ENCODE results near the gene GALNS. TPM values are rescaled to one million over a fixed set of nuclear protein-coding genes. Genes with fewer than 3 reads are reported as not detected.

GALNS gene
- total and polyA plus RNA-seq, 12 donors, result 12.6 to 63.1 (median 36.2) TPM

- Histone ChIP-seq H3K27ac (peak overlapping the region in 3 of 5 donors; percentile 13 to 86 (median 65)), H3K36me3 (replicated peaks in 1 of 2) (no peaks in the 10 kb centered on the region), H3K4me1 (replicated peaks in 1 of 2) (peaks cover 12 to 48% of the 10 kb centered on the region in 2 donors), H3K4me3 (no peak overlapping the region), H3K27me3 (no peaks in the 10 kb centered on the region), H3K9me3 (replicated peaks in 1 of 3) (no peaks in the 10 kb centered on the region)
- peak in 5 of 7 donors; percentile 40 to 67 (median 53) for DNase-seq
- intact Hi-C loops (cut with DNase I), result no loop called here
- 54 to 71% (median 67%) methylated on average over 14 to 24 of the region's 24 CpGs for WGBS, 4 donors
- TF ChIP-seq CTCF (IDR thresholded peaks at IDR 0.05), result no peak
- no peak for TF ChIP-seq POLR2A (IDR thresholded peaks at IDR 0.05)
Measured at GRCh38 chr16:88768071-88768783, 88.5 kb downstream of the GALNS start.

- Histone ChIP-seq H3K4me1 (replicated peaks in 1 of 2) (peaks cover 12 to 46% of the 10 kb centered on the region in 2 donors), H3K4me3 (no peak overlapping the region), H3K36me3 (replicated peaks in 1 of 2) (no peaks in the 10 kb centered on the region), H3K27ac (peak overlapping the region in 4 of 5 donors; percentile 13 to 86 (median 42)), H3K27me3 (no peaks in the 10 kb centered on the region), H3K9me3 (replicated peaks in 1 of 3) (no peaks in the 10 kb centered on the region)
- 67 to 78% (median 76%) methylated on average over 7 to 12 of the region's 12 CpGs for WGBS, 4 donors
- DNase-seq, result no peak
- TF ChIP-seq CTCF (IDR thresholded peaks at IDR 0.05), result no peak
- no peak for TF ChIP-seq POLR2A (IDR thresholded peaks at IDR 0.05)
- intact Hi-C loops (cut with DNase I), result no loop called here
Measured at GRCh38 chr16:88767546-88768070, 89.1 kb downstream of the GALNS start.

GRCh38 chr16:88766975-88767374 is 89.8 kb downstream of the GALNS start:
- no peaks in the 10 kb centered on the region for H3K27me3 ChIP-seq
- DNase-seq, result no peak
- no peaks in the 10 kb centered on the region for H3K9me3 ChIP-seq (replicated peaks in 1 of 3)
- 77 to 84% (median 78%) methylated on average over 11 of the region's 11 CpGs for WGBS, 4 donors
- intact Hi-C loops (cut with DNase I), result no loop called here
- H3K4me3 ChIP-seq, result no peak overlapping the region
- peaks cover 12 to 42% of the 10 kb centered on the region in 2 donors for H3K4me1 ChIP-seq (replicated peaks in 1 of 2)
- TF ChIP-seq POLR2A (IDR thresholded peaks at IDR 0.05) (no peak), CTCF (IDR thresholded peaks at IDR 0.05) (no peak)
- H3K27ac ChIP-seq, result peak overlapping the region in 2 of 5 donors; percentile 65 to 86
- no peaks in the 10 kb centered on the region for H3K36me3 ChIP-seq (replicated peaks in 1 of 2)

GRCh38 chr16:88764913-88765349 is 91.8 kb downstream of the GALNS start:
- Histone ChIP-seq H3K27me3 (no peaks in the 10 kb centered on the region), H3K27ac (no peak overlapping the region), H3K9me3 (replicated peaks in 1 of 3) (no peaks in the 10 kb centered on the region), H3K4me3 (no peak overlapping the region), H3K36me3 (replicated peaks in 1 of 2) (no peaks in the 10 kb centered on the region), H3K4me1 (replicated peaks in 1 of 2) (peaks cover 0 to 26% of the 10 kb centered on the region in 2 donors)
- WGBS, 4 donors, result 82 to 91% (median 90%) methylated on average over 4 to 9 of the region's 9 CpGs; no CpG with 5 or more reads in 1 of the 4 donors
- intact Hi-C loops (cut with DNase I), result no loop called here
- TF ChIP-seq CTCF (IDR thresholded peaks at IDR 0.05) (no peak), POLR2A (IDR thresholded peaks at IDR 0.05) (no peak)
- no peak for DNase-seq

All from adrenal gland (tissue), 12 donors.